Measurements from ENCODE around the gene MAPK8IP1.

- TF ChIP-seq POLR2AphosphoS5 (IDR thresholded peaks at IDR 0.05) (no peak), CTCF (IDR thresholded peaks at IDR 0.05) (no peak), POLR2A (IDR thresholded peaks at IDR 0.05) (no peak)
Measured at GRCh38 chr11:45864041-45864440, 21.4 kb upstream of the MAPK8IP1 start.

All from sigmoid colon (tissue), 4 donors.